Nephron (organoid): ENCODE measurements around the gene SHTN1.

ENCODE experiments used
- H3K27ac Mint-ChIP-seq, 3 experiments: 2 replicates each; pipeline ENCODE4 v1.8.0; 2020; ENCODE audit warnings: mixed read lengths in 3 of 3, mild to moderate bottlenecking in 2 of 3, moderate library complexity in 1 of 3
- H3K27me3 Mint-ChIP-seq: 2 replicates; pipeline ENCODE4 v1.8.0; 2021; ENCODE audit warnings: low read depth, mild to moderate bottlenecking, moderate library complexity, mixed read lengths
- H3K36me3 Mint-ChIP-seq: 2 replicates; pipeline ENCODE4 v1.8.0; 2020; ENCODE audit warnings: low read depth, mixed read lengths
- H3K4me1 Mint-ChIP-seq: 2 replicates; pipeline ENCODE4 v1.8.0; 2020; ENCODE audit warnings: mixed read lengths
- H3K4me3 Mint-ChIP-seq, 3 experiments: 2 replicates each; pipeline ENCODE4 v1.8.0; 2020; ENCODE audit warnings: mild to moderate bottlenecking in 3 of 3, mixed read lengths in 3 of 3, moderate library complexity in 2 of 3
- H3K9me3 Mint-ChIP-seq: 2 replicates; pipeline ENCODE4 v1.8.0; 2020; ENCODE audit warnings: mixed read lengths
- TF ChIP-seq, protein P1 (sequence below), 3 experiments: fragments of 200-600 bp; sonication (generic); IDR thresholded peaks; one replicate each; pipeline ENCODE4 v1.5.0; 2021; ENCODE audit warnings: antibody characterized with exemption in 3 of 3; ENCODE audit not compliant: unreplicated experiment in 3 of 3

SHTN1 gene

DNA sequence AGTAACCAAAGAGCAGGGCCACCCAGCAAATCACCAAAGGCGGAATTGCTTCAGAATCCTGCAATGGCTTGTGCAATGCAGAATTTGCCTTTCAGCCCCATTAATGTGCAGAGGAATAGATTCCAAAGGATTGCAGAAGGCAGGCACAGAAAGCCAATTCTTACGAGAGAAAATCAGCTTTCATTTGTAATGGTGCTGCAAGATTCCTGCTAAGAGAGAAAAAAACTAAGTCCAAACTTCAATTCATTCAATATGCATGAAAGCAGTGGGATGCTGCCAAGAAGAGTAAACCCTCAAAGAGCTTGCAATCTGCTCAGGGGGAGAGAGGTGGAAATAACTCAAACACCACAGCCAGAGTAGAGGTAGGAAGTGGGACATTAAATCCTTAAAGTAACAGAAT, 85.3 kb downstream of the SHTN1 start:
- TF ChIP-seq, protein P1, sequence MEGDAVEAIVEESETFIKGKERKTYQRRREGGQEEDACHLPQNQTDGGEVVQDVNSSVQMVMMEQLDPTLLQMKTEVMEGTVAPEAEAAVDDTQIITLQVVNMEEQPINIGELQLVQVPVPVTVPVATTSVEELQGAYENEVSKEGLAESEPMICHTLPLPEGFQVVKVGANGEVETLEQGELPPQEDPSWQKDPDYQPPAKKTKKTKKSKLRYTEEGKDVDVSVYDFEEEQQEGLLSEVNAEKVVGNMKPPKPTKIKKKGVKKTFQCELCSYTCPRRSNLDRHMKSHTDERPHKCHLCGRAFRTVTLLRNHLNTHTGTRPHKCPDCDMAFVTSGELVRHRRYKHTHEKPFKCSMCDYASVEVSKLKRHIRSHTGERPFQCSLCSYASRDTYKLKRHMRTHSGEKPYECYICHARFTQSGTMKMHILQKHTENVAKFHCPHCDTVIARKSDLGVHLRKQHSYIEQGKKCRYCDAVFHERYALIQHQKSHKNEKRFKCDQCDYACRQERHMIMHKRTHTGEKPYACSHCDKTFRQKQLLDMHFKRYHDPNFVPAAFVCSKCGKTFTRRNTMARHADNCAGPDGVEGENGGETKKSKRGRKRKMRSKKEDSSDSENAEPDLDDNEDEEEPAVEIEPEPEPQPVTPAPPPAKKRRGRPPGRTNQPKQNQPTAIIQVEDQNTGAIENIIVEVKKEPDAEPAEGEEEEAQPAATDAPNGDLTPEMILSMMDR (IDR thresholded peaks at IDR 0.05; ENCODE audit: unreplicated experiment in 3 of 3) = no peak
- Mint-ChIP-seq H3K4me1 (peaks cover 11% of the 10 kb centered on the region), H3K36me3 (peaks cover 13% of the 10 kb centered on the region), H3K27ac (no peak overlapping the region), H3K9me3 (no peaks in the 10 kb centered on the region), H3K27me3 (no peaks in the 10 kb centered on the region), H3K4me3 (no peak overlapping the region)

DNA sequence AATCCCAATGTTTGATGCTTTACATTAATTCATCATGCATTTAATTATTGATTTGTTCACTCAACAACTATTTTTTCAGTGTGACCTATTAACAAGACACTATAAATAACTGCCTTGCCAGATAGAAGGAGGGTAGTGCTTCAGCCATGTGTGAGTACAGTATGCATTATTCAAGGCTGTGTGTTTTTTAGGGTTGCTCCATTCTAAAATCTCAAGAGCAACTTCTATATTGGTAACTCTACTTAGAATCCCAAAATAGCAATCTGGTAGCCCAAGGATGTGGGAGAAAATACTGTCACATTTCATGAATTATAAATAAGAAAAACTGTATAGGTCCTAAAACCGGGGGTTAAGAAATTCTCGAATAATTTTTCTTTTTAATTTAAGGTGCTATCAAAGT, 85.8 kb downstream of the SHTN1 start:
- TF ChIP-seq, protein P1 (IDR thresholded peaks at IDR 0.05; ENCODE audit: unreplicated experiment in 3 of 3) = no peak
- no peaks in the 10 kb centered on the region for H3K9me3 Mint-ChIP-seq

DNA sequence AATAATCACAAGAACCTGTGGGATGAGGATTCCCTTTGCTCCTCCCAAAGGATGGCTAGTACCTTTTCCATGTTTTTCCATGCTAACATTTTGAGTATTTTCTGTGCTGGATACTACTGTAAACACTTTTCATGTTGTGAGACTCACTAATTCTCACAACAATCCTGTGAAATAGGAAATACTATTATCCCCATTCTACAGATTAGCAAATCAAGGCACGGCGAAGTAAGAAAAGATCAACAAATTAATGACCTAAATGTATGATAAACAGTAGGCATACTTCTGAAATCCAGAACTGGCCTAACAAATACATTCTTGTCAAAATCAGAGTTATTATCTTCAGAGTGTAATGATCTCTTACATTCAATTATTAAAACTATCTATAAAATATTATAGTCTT, 86.4 kb downstream of the SHTN1 start:
- Mint-ChIP-seq H3K9me3 (no peaks in the 10 kb centered on the region), H3K4me1 (peaks cover 22% of the 10 kb centered on the region), H3K27ac (no peak overlapping the region), H3K27me3 (no peaks in the 10 kb centered on the region), H3K4me3 (no peak overlapping the region), H3K36me3 (peaks cover 17% of the 10 kb centered on the region)
- TF ChIP-seq, protein P1 (IDR thresholded peaks at IDR 0.05; ENCODE audit: unreplicated experiment in 3 of 3) = no peak

More for the DNA sequence above, 85.8 kb downstream of the SHTN1 start:
- Mint-ChIP-seq H3K4me1 (peaks cover 16% of the 10 kb centered on the region), H3K27me3 (no peaks in the 10 kb centered on the region), H3K27ac (no peak overlapping the region), H3K36me3 (peaks cover 17% of the 10 kb centered on the region), H3K4me3 (no peak overlapping the region)

DNA sequence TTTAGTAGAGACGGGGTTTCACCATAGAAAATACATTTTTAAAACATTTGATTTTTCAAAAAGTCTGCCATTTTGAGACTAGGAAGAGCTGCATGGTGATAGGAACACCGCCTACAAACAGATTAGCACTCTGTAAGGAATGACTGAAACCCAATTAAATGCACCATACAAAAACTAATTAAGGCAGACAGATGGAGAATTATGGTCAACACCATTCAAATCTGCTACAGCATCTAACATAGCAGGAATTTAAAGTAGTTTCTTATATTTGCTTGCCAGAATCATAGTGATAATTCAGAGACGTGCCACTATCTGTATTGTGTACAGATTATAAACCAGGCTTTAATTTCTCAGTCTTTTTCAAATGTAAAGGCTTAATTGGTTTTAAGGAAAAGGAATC, 87.5 kb downstream of the SHTN1 start:
- H3K27ac Mint-ChIP-seq = no peak overlapping the region
- peaks cover 26% of the 10 kb centered on the region for H3K4me1 Mint-ChIP-seq
- H3K4me3 Mint-ChIP-seq = no peak overlapping the region
- H3K9me3 Mint-ChIP-seq = no peaks in the 10 kb centered on the region
- H3K27me3 Mint-ChIP-seq = no peaks in the 10 kb centered on the region
- peaks cover 17% of the 10 kb centered on the region for H3K36me3 Mint-ChIP-seq
- TF ChIP-seq, protein P1 (IDR thresholded peaks at IDR 0.05; ENCODE audit: unreplicated experiment in 3 of 3) = no peak

DNA sequence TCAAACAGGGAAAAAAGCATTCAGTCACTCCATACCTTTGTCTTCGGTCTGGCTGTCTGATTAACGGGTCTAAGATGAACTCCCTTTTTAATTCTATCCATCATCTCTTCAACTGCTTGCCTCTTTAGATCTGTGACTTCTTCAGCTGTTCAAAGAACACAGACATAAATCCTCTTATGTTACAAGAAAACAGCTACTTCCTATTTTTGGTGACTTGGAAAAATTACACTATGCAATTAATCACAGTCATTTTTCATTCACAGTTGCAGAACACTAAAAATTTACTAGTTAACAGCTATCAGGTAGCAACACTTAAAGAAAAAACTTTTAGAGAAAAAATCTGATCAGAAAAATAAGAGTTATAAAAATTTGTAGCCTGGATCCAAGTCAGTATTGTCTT, 89.6 kb downstream of the SHTN1 start:
- TF ChIP-seq, protein P1 (IDR thresholded peaks at IDR 0.05; ENCODE audit: unreplicated experiment in 3 of 3) = no peak
- H3K4me3 Mint-ChIP-seq = peak overlapping the region in 1 of 3 experiments; percentile 58
- no peaks in the 10 kb centered on the region for H3K27me3 Mint-ChIP-seq
- no peaks in the 10 kb centered on the region for H3K9me3 Mint-ChIP-seq
- peaks cover 45% of the 10 kb centered on the region for H3K4me1 Mint-ChIP-seq
- H3K27ac Mint-ChIP-seq = peak overlapping the region; percentile 23 to 48 (median 24)
- H3K36me3 Mint-ChIP-seq = peaks cover 10% of the 10 kb centered on the region

DNA sequence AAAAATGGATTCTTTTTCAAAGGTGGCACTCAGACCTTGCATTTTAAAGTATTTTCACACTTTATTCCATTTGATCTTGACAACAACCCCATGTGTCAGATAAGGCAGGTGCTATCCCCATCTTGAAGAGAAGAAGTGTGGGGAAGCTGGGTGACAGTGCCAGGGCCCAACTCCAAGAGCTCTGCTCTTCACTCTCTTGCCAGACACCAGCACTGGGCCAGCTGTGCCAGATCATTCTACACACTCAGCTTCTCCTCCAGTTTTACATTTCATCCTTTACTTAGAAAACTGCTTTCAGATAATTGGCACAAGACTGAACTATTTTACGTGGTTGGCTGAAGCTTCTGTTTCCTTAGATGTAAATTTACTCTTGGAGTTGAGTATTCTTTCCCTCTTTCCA, 91.3 kb downstream of the SHTN1 start:
- TF ChIP-seq, protein P1 (IDR thresholded peaks at IDR 0.05; ENCODE audit: unreplicated experiment in 3 of 3) = no peak
- Mint-ChIP-seq H3K9me3 (no peaks in the 10 kb centered on the region), H3K36me3 (peaks cover 4% of the 10 kb centered on the region), H3K4me1 (peaks cover 51% of the 10 kb centered on the region), H3K4me3 (no peak overlapping the region), H3K27ac (peak overlapping the region in 1 of 3 experiments; percentile 67), H3K27me3 (no peaks in the 10 kb centered on the region)
